Lower leg skin (tissue), 3 donors: Measurements from ENCODE around the gene MTUS2.

ENCODE experiments used
- CTCF ChIP-seq, 3 donors: fragments of 450-650 bp; IDR thresholded peaks; one replicate each; pipeline ENCODE4 v1.5.1; 2016; ENCODE audit warnings: antibody characterized with exemption in 3 of 3, mild to moderate bottlenecking in 3 of 3, moderate library complexity in 2 of 3
- POLR2A ChIP-seq, 2 donors: fragments of 450-650 bp; IDR thresholded peaks; one replicate each; pipeline ENCODE4 v1.6.1; 2016 to 2017; ENCODE audit warnings: antibody characterized with exemption in 2 of 2, mild to moderate bottlenecking in 1 of 2, moderate library complexity in 1 of 2

- TF ChIP-seq POLR2A (IDR thresholded peaks at IDR 0.05), result no peak
- TF ChIP-seq CTCF (IDR thresholded peaks at IDR 0.05), result no peak
Observed at GRCh38 chr13:29270271-29270985, 450.3 kb downstream of the MTUS2 start.
